Nephron (organoid): ENCODE measurements around the gene ATP8A1.
"Not testable (repeated sequence)": the region's sequence is repeated elsewhere in the genome, so short reads cannot be mapped to it uniquely, and the experiment has no call there.

ENCODE experiments used
- H3K27ac Mint-ChIP-seq, 3 experiments: 2 replicates each; pipeline ENCODE4 v1.8.0; 2020; ENCODE audit warnings: mixed read lengths in 3 of 3, mild to moderate bottlenecking in 2 of 3, moderate library complexity in 1 of 3
- H3K27me3 Mint-ChIP-seq: 2 replicates; pipeline ENCODE4 v1.8.0; 2021; ENCODE audit warnings: low read depth, mild to moderate bottlenecking, moderate library complexity, mixed read lengths
- H3K36me3 Mint-ChIP-seq: 2 replicates; pipeline ENCODE4 v1.8.0; 2020; ENCODE audit warnings: low read depth, mixed read lengths
- H3K4me1 Mint-ChIP-seq: 2 replicates; pipeline ENCODE4 v1.8.0; 2020; ENCODE audit warnings: mixed read lengths
- H3K4me3 Mint-ChIP-seq, 3 experiments: 2 replicates each; pipeline ENCODE4 v1.8.0; 2020; ENCODE audit warnings: mild to moderate bottlenecking in 3 of 3, mixed read lengths in 3 of 3, moderate library complexity in 2 of 3
- H3K9me3 Mint-ChIP-seq: 2 replicates; pipeline ENCODE4 v1.8.0; 2020; ENCODE audit warnings: mixed read lengths
- CTCF ChIP-seq, 3 experiments: fragments of 200-600 bp; sonication (generic); IDR thresholded peaks; one replicate each; pipeline ENCODE4 v1.5.0; 2021; ENCODE audit warnings: antibody characterized with exemption in 3 of 3; ENCODE audit not compliant: unreplicated experiment in 3 of 3

ATP8A1 gene

GRCh38 chr4:42466273-42466844, 190.5 kb downstream of the ATP8A1 start:
- no peaks in the 10 kb centered on the region for H3K4me1 Mint-ChIP-seq
- no peak overlapping the region for H3K4me3 Mint-ChIP-seq
- H3K9me3 Mint-ChIP-seq = peaks cover 9% of the 10 kb centered on the region
- no peak overlapping the region for H3K27ac Mint-ChIP-seq
- TF ChIP-seq CTCF (IDR thresholded peaks at IDR 0.05; ENCODE audit: unreplicated experiment in 3 of 3) = no peak
- peaks cover 3% of the 10 kb centered on the region for H3K27me3 Mint-ChIP-seq
- peaks cover 19% of the 10 kb centered on the region for H3K36me3 Mint-ChIP-seq

GRCh38 chr4:42464550-42465094, 192.3 kb downstream of the ATP8A1 start:
- Mint-ChIP-seq H3K27me3 (peaks cover 5% of the 10 kb centered on the region), H3K4me1 (no peaks in the 10 kb centered on the region), H3K36me3 (peaks cover 27% of the 10 kb centered on the region), H3K9me3 (peaks cover 15% of the 10 kb centered on the region), H3K4me3 (no peak overlapping the region), H3K27ac (no peak overlapping the region)
- TF ChIP-seq CTCF (IDR thresholded peaks at IDR 0.05; ENCODE audit: unreplicated experiment in 3 of 3) = no peak

DNA sequence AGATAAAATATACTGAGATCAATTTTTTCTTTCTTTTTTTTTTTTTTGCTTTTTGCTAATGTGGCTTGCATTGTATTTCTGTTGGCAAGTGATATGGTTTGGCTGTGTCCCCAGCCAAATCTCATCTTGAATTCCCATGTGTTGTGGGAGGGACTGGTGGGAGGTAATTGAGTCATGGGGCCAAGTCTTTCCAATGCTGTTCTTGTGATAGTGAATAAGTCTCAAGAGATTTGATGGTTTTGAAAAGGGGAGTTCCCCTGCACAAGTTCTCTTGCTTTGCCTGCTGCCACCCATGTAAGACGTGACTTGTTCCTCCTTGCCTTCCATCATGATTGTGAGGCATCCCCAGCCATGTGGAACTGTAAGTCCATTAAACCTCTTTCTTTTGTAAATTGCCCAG, 195.7 kb downstream of the ATP8A1 start:
- H3K27me3 Mint-ChIP-seq = not testable (repeated sequence)
- Mint-ChIP-seq H3K9me3 (peaks cover 15% of the 10 kb centered on the region), H3K4me1 (peaks cover 11% of the 10 kb centered on the region)

DNA sequence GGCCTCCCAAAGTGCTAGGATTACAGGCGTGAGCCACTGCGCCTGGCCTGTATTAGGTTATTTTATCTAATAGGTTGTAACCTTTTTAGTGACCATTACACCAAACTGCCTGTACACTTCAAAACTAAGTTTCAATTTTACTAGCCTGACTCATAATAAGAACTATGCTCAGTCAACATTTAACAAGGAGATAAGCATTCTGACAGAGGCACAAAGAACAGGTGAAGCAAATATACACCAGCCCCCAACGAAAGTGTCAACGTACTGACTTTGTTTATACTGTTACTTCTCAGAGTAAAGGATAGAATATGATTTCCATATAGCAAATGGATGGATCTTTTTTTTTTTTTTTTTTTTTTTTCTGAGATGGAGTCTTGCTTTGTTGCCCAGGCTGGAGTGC, 196.9 kb downstream of the ATP8A1 start:
- TF ChIP-seq CTCF (IDR thresholded peaks at IDR 0.05; ENCODE audit: unreplicated experiment in 3 of 3) = no peak
- H3K36me3 Mint-ChIP-seq = peaks cover 27% of the 10 kb centered on the region
- peaks cover 5% of the 10 kb centered on the region for H3K27me3 Mint-ChIP-seq
- peaks cover 15% of the 10 kb centered on the region for H3K9me3 Mint-ChIP-seq
- peaks cover 11% of the 10 kb centered on the region for H3K4me1 Mint-ChIP-seq
- H3K27ac Mint-ChIP-seq = no peak overlapping the region
- H3K4me3 Mint-ChIP-seq = no peak overlapping the region

More for the DNA sequence above, 195.7 kb downstream of the ATP8A1 start:
- H3K4me3 Mint-ChIP-seq, H3K27ac Mint-ChIP-seq: not testable (repeated sequence)
- H3K36me3 Mint-ChIP-seq = peaks cover 27% of the 10 kb centered on the region

GRCh38 chr4:42458657-42459056, 198.2 kb downstream of the ATP8A1 start:
- H3K4me1 Mint-ChIP-seq = peaks cover 11% of the 10 kb centered on the region
- H3K9me3 Mint-ChIP-seq = peaks cover 15% of the 10 kb centered on the region
- TF ChIP-seq CTCF (IDR thresholded peaks at IDR 0.05; ENCODE audit: unreplicated experiment in 3 of 3) = no peak
- H3K36me3 Mint-ChIP-seq = peaks cover 27% of the 10 kb centered on the region
- no peak overlapping the region for H3K27ac Mint-ChIP-seq
- H3K27me3 Mint-ChIP-seq = peaks cover 5% of the 10 kb centered on the region
- H3K4me3 Mint-ChIP-seq = no peak overlapping the region

GRCh38 chr4:42454755-42455420, 202.0 kb downstream of the ATP8A1 start:
- Mint-ChIP-seq H3K27me3 (no peaks in the 10 kb centered on the region), H3K4me1 (peaks cover 22% of the 10 kb centered on the region), H3K27ac (peak overlapping the region in 1 of 3 experiments; percentile 45), H3K36me3 (no peaks in the 10 kb centered on the region), H3K4me3 (no peak overlapping the region), H3K9me3 (no peaks in the 10 kb centered on the region)
- TF ChIP-seq CTCF (IDR thresholded peaks at IDR 0.05; ENCODE audit: unreplicated experiment in 3 of 3) = no peak
